Aorta (tissue), 5 donors: ENCODE data around the gene CYLD. TPM values are rescaled to one million over a fixed set of nuclear protein-coding genes. Genes with fewer than 3 reads are reported as not detected.
A peak's percentile ranks its signal among the peaks of the same experiment; 100 is the strongest.

Source experiments
- ATAC-seq: fragments of 200-7000 bp; cut with Tn5 transposase; one replicate; pipeline ENCODE4 v1.9.1; 2022; ENCODE audit warnings: moderate library complexity; ENCODE audit not compliant: low FRiP score
- DNase-seq, 2 donors: peaks; one replicate each; pipeline ENCODE4 v3.0.0-alpha.2; 2020
- H3K27ac ChIP-seq, 2 donors: one replicate each; pipeline ENCODE4 v1.5.1; 2013; ENCODE audit warnings: low read length in 2 of 2, mild to moderate bottlenecking in 2 of 2, moderate library complexity in 2 of 2, control low read depth in 1 of 2, inconsistent platforms in 1 of 2, low read depth in 1 of 2
- H3K27me3 ChIP-seq, 2 donors: one replicate each; pipeline ENCODE4 v1.6.1; 2013; ENCODE audit warnings: control low read depth in 1 of 2, low read length in 1 of 2, mild to moderate bottlenecking in 1 of 2, moderate library complexity in 1 of 2; ENCODE audit not compliant: insufficient read depth in 2 of 2, control insufficient read depth in 1 of 2
- H3K36me3 ChIP-seq, 2 donors: one replicate each; pipeline ENCODE4 v1.6.1; 2013; ENCODE audit warnings: control low read depth in 1 of 2, low read length in 1 of 2, mild to moderate bottlenecking in 1 of 2; ENCODE audit not compliant: insufficient read depth in 2 of 2, control insufficient read depth in 1 of 2
- H3K4me1 ChIP-seq, 2 donors: one replicate each; pipeline ENCODE4 v1.6.1; 2013; ENCODE audit warnings: low read length in 2 of 2, control low read depth in 1 of 2, mild to moderate bottlenecking in 1 of 2, moderate library complexity in 1 of 2; ENCODE audit not compliant: insufficient read depth in 2 of 2, control insufficient read depth in 1 of 2
- H3K4me3 ChIP-seq, 2 donors: one replicate each; pipeline ENCODE4 v1.5.1; 2013; ENCODE audit warnings: low read length in 2 of 2, control low read depth in 1 of 2, mild to moderate bottlenecking in 1 of 2
- H3K9me3 ChIP-seq: one replicate; pipeline ENCODE4 v1.6.1; 2013; ENCODE audit warnings: mild to moderate bottlenecking, low read length; ENCODE audit not compliant: control insufficient read depth
- WGBS, 2 donors: extraction: QIAGEN DNeasy Blood & Tissue Kit; methylation state at CpG; one replicate each; pipeline ENCODE4 v1.1.7; 2013; 5-methylcytosine and 5-hydroxymethylcytosine counted together
- intact Hi-C, 2 donors: fragments of 100-400 bp; cut with DNase I; formaldehyde crosslinking; loops; one replicate each; pipeline versions ENCODE4 v1.14.2 to v1.15.0; 2022
- polyA plus RNA-seq, 2 donors: library from polyadenylated mRNA; stranded (reverse); fragments of 200-250 nt; gene quantifications; one replicate each; pipeline ENCODE4 v1.2.3, GENCODE V29; 2013
- total RNA-seq, 2 donors: library from RNA; stranded (reverse); fragmentation: NEBNext Ultra II Directional; extraction: Animal tissue kit (Norgen Biotek cat#: 25700); gene quantifications; one replicate each; pipeline ENCODE4 v1.2.1, GENCODE V29; 2021
- donor health status: healthy with polysubstance abuse.
- donor health status: Bipolar disorder and iron deficiency.
- donor health status: DM: no; HTN: no; CAD: no.
- donor health status: DM: no; HTN: no; CAD: no.
- donor health status: DM: yes; HTN: yes; CAD: no.

The CYLD gene
- total and polyA plus RNA-seq, 4 donors = 15.8 to 65.1 (median 42.7) TPM

GRCh38 chr16:50801036-50801435 is 59.1 kb downstream of the CYLD start:
- H3K36me3 ChIP-seq = peaks cover 0 to 2% of the 10 kb centered on the region in 2 donors
- no peak overlapping the region for H3K4me3 ChIP-seq
- intact Hi-C loops = loop anchor here (10.0 kb wide), 4 partner anchors 106 to 776 kb away; partner anchors contain the start of genes CNEP1R1 (in 1 of the 2) and NOD2 (in 1 of the 2)
- ATAC-seq (no peak), DNase-seq (no peak)
- H3K9me3 ChIP-seq = no peaks in the 10 kb centered on the region
- no peak overlapping the region for H3K27ac ChIP-seq
- 94 to 95% methylated on average over 2 of the region's 2 CpGs for WGBS, 2 donors
- no peaks in the 10 kb centered on the region for H3K4me1 ChIP-seq
- no peaks in the 10 kb centered on the region for H3K27me3 ChIP-seq

- Histone ChIP-seq H3K27me3 (no peaks in the 10 kb centered on the region), H3K4me1 (no peaks in the 10 kb centered on the region), H3K9me3 (no peaks in the 10 kb centered on the region), H3K4me3 (no peak overlapping the region), H3K27ac (no peak overlapping the region), H3K36me3 (no peaks in the 10 kb centered on the region)
- no peak for ATAC-seq
- intact Hi-C loops = loop anchor here (10.0 kb wide), 4 partner anchors 107 to 777 kb away; partner anchors contain the start of genes CNEP1R1 (in 1 of the 2) and NOD2 (in 1 of the 2)
- DNase-seq = no peak
- WGBS, 2 donors = 95 to 96% methylated on average over 6 of the region's 6 CpGs
These were observed 60.1 kb downstream of the CYLD start for GRCh38 chr16:50802000-50802399.

GRCh38 chr16:50802961-50803360 is 61.1 kb downstream of the CYLD start:
- Histone ChIP-seq H3K27me3 (no peaks in the 10 kb centered on the region), H3K4me3 (no peak overlapping the region), H3K4me1 (no peaks in the 10 kb centered on the region), H3K36me3 (no peaks in the 10 kb centered on the region), H3K27ac (no peak overlapping the region), H3K9me3 (no peaks in the 10 kb centered on the region)
- WGBS, 2 donors = 82 to 84% methylated on average over 8 of the region's 8 CpGs
- DNase-seq (no peak), ATAC-seq (no peak)
- intact Hi-C loops = loop anchor here (10.0 kb wide), 4 partner anchors 108 to 778 kb away; partner anchors contain the start of genes CNEP1R1 (in 1 of the 2) and NOD2 (in 1 of the 2)

DNA sequence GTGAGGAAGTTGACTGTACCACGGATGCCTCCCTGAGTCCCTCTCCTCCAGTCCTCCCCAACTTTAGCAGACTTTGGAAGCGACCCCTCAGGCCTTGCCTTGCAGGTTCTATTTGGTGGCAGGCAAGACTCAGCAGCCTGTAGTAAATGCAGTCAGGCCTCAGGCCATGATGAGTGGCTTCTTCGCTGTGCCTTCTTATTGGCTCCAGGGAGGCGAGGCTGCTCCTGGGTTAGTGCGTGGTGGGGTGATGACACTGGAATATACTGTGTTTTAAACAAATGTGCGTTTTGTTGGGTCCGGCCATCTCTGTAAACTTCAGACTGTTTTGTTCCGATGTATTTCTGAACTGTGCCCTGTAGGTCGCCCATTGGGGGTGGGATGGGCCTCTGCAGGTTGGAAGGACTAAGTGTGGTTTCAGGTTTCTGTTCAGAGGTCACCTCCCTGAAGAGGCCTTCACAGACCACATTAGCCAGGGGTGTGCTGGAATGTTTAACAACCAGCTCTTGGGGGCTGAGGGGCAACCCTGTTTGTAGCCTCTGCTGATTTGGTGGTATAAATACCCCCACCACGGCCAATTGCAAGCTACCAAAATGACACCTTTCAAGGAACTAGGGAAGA is 62.5 kb downstream of the CYLD start:
- Histone ChIP-seq H3K27ac (no peak overlapping the region), H3K27me3 (no peaks in the 10 kb centered on the region), H3K36me3 (no peaks in the 10 kb centered on the region), H3K4me3 (no peak overlapping the region), H3K4me1 (no peaks in the 10 kb centered on the region), H3K9me3 (no peaks in the 10 kb centered on the region)
- 86 to 90% methylated on average over 10 of the region's 10 CpGs for WGBS, 2 donors
- DNase-seq = no peak
- intact Hi-C loops = loop anchor here (10.0 kb wide), 4 partner anchors 110 to 780 kb away; partner anchors contain the start of genes CNEP1R1 (in 1 of the 2) and NOD2 (in 1 of the 2)
- ATAC-seq = no peak

- Histone ChIP-seq H3K27me3 (no peaks in the 10 kb centered on the region), H3K36me3 (no peaks in the 10 kb centered on the region), H3K9me3 (no peaks in the 10 kb centered on the region), H3K4me3 (no peak overlapping the region), H3K27ac (no peak overlapping the region), H3K4me1 (no peaks in the 10 kb centered on the region)
- ATAC-seq (peak; percentile 95), DNase-seq (peak; percentile 86 to 89)
- intact Hi-C loops = loop anchor here (5.0 to 10.0 kb wide), 7 partner anchors 112 to 784 kb away; partner anchors contain the start of genes CNEP1R1 (in 1 of the 2) and NOD2 (in 1 of the 2)
- WGBS, 2 donors = 7% methylated on average over 26 of the region's 26 CpGs
These were observed 64.5 kb downstream of the CYLD start for GRCh38 chr16:50806099-50807062.

DNA sequence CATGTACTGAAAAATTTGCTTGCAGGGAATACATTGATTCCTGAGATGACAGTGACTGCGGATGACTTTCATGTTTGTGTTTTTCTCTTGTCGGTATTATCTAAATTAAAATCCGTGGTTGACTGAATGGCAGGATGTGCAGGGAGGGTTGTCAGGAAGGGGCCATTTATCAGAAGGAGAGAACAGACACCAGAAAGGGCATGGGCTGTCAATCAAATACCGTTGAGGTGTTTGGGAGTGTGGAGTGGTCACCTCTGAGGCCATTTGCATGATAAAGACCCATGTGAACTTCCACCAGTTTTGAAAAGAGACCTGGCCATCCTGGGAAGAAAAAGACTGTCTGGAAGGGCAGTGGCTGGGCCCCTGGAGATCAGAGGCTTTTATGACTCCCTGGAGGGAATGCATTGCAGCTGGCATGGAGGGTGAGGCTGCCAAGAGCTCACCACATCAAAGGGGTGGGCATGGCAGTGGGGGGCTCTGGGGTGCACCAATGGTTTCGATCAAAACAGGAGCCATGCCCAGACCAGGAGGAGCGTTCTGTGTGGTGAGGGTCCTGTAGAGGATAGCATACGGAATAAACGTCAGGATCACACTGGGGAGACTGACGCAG is 67.1 kb downstream of the CYLD start:
- WGBS, 2 donors = 79 to 80% methylated on average over 9 of the region's 9 CpGs
- intact Hi-C loops = loop anchor here (5.0 to 10.0 kb wide), 7 partner anchors 114 to 787 kb away; partner anchors contain the start of genes CNEP1R1 (in 1 of the 2) and NOD2 (in 1 of the 2)
- H3K27me3 ChIP-seq = no peaks in the 10 kb centered on the region
- no peak overlapping the region for H3K4me3 ChIP-seq
- no peaks in the 10 kb centered on the region for H3K36me3 ChIP-seq
- H3K4me1 ChIP-seq = no peaks in the 10 kb centered on the region
- ATAC-seq = no peak
- H3K27ac ChIP-seq = no peak overlapping the region
- DNase-seq = no peak
- H3K9me3 ChIP-seq = no peaks in the 10 kb centered on the region

DNA sequence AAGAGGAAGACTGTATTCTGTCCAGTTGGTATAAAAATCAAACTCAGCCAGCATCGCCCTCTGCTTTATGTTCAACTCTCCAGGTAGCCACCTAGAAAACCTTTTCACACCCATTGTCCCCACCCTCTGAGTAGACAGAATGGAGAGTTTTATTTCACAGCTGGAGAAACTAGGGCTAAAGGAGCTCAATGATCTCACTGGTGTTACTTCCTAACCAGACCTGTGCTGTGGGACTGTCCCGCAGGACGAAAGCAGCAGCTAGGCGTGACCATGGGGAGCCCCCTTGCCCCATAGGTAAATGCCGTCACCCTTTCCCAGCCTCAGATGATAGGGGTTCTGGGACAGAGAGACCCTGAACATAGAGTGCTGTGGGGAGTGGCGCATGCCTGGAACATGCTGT is 67.7 kb downstream of the CYLD start:
- no peak for DNase-seq
- no peak overlapping the region for H3K4me3 ChIP-seq
- H3K27me3 ChIP-seq = no peaks in the 10 kb centered on the region
- H3K9me3 ChIP-seq = no peaks in the 10 kb centered on the region
- H3K4me1 ChIP-seq = no peaks in the 10 kb centered on the region
- 98% methylated on average over 6 of the region's 6 CpGs for WGBS, 2 donors
- intact Hi-C loops = loop anchor here (5.0 to 10.0 kb wide), 7 partner anchors 115 to 787 kb away; partner anchors contain the start of genes CNEP1R1 (in 1 of the 2) and NOD2 (in 1 of the 2)
- no peak for ATAC-seq
- no peaks in the 10 kb centered on the region for H3K36me3 ChIP-seq
- H3K27ac ChIP-seq = no peak overlapping the region

- Histone ChIP-seq H3K27me3 (no peaks in the 10 kb centered on the region), H3K36me3 (no peaks in the 10 kb centered on the region), H3K4me3 (no peak overlapping the region), H3K9me3 (no peaks in the 10 kb centered on the region), H3K27ac (no peak overlapping the region), H3K4me1 (no peaks in the 10 kb centered on the region)
- 93 to 95% methylated on average over 8 of the region's 8 CpGs for WGBS, 2 donors
- intact Hi-C loops = no loop called here
- DNase-seq (no peak), ATAC-seq (no peak)
These were observed 68.5 kb downstream of the CYLD start for GRCh38 chr16:50810241-50810965.
